HepG2 (cell line): ENCODE measurements around the gene PTPRN. TPM values are rescaled to one million over a fixed set of nuclear protein-coding genes. Genes with fewer than 3 reads are reported as not detected.
A peak's percentile ranks its signal among the peaks of the same experiment; 100 is the strongest.

Experiments
- ARNTL ChIP-seq: sonication (generic); formaldehyde crosslinking; IDR thresholded peaks from 2 replicates; pipeline ENCODE4 v1.4.0; 2020; ENCODE audit warnings: mild to moderate bottlenecking, missing genetic modification reagents
- BATF2 ChIP-seq: sonication (generic); formaldehyde crosslinking; IDR thresholded peaks from 2 replicates; pipeline ENCODE4 v1.8.0; 2022; ENCODE audit warnings: mild to moderate bottlenecking, missing genetic modification reagents, moderate library complexity
- DPF2 ChIP-seq: sonication (generic); formaldehyde crosslinking; IDR thresholded peaks from 2 replicates; pipeline ENCODE4 v1.4.0; 2020; ENCODE audit warnings: mild to moderate bottlenecking, low read depth, missing genetic modification reagents, borderline replicate concordance
- EED ChIP-seq: sonication (generic); formaldehyde crosslinking; IDR thresholded peaks from 2 replicates; pipeline ENCODE4 v1.5.0; 2020; ENCODE audit warnings: mild to moderate bottlenecking, missing genetic modification reagents
- HMGA1 ChIP-seq: sonication (generic); formaldehyde crosslinking; conservative IDR thresholded peaks from 2 replicates; pipeline ENCODE4 v1.4.0; 2020; ENCODE audit warnings: missing genetic modification reagents
- MYC ChIP-seq: sonication (generic); formaldehyde crosslinking; IDR thresholded peaks from 2 replicates; pipeline ENCODE4 v1.9.0; 2021; ENCODE audit warnings: missing genetic modification reagents, borderline replicate concordance
- NFRKB ChIP-seq: fragments of 450-650 bp; IDR thresholded peaks from 2 replicates; pipeline ENCODE4 v1.6.1; 2017
- PHF5A ChIP-seq: IDR thresholded peaks from one replicate; pipeline ENCODE4 v1.6.1; 2018; ENCODE audit warnings: low read depth, missing genetic modification reagents; ENCODE audit not compliant: unreplicated experiment
- PPARG ChIP-seq: conservative IDR thresholded peaks from 2 replicates; pipeline ENCODE4 v1.6.1; 2016; ENCODE audit warnings: missing biosample characterization, missing genetic modification reagents
- SMYD3 ChIP-seq: sonication (generic); formaldehyde crosslinking; IDR thresholded peaks from 2 replicates; pipeline ENCODE4 v1.8.1; 2023; ENCODE audit warnings: mild to moderate bottlenecking, missing genetic modification reagents
- TFAP4 ChIP-seq: sonication (generic); IDR thresholded peaks from 2 replicates; pipeline ENCODE4 v1.6.1; 2016; ENCODE audit warnings: low read depth, borderline replicate concordance
- ZBTB25 ChIP-seq: IDR thresholded peaks from 2 replicates; pipeline ENCODE4 v1.6.1; 2018; ENCODE audit warnings: missing genetic modification reagents
- ZFY ChIP-seq: sonication (generic); formaldehyde crosslinking; IDR thresholded peaks from 2 replicates; pipeline ENCODE4 v1.4.0; 2020; ENCODE audit warnings: missing genetic modification reagents
- ZIK1 ChIP-seq: sonication (generic); formaldehyde crosslinking; IDR thresholded peaks from 2 replicates; pipeline ENCODE4 v1.5.0; 2020; ENCODE audit warnings: mild to moderate bottlenecking, low read depth, missing genetic modification reagents, borderline replicate concordance
- ZMAT3 ChIP-seq: sonication (generic); formaldehyde crosslinking; conservative IDR thresholded peaks from 2 replicates; pipeline ENCODE4 v1.7.0; 2021; ENCODE audit warnings: missing genetic modification reagents
- ZNF142 ChIP-seq: sonication (generic); formaldehyde crosslinking; IDR thresholded peaks from 2 replicates; pipeline ENCODE4 v1.4.0; 2020; ENCODE audit warnings: missing genetic modification reagents
- ZNF232 ChIP-seq: sonication (generic); formaldehyde crosslinking; IDR thresholded peaks from 2 replicates; pipeline ENCODE4 v1.4.0; 2020; ENCODE audit warnings: missing genetic modification reagents, borderline replicate concordance
- ZNF329 ChIP-seq: sonication (generic); formaldehyde crosslinking; IDR thresholded peaks from 2 replicates; pipeline ENCODE4 v1.9.0; 2021; ENCODE audit warnings: low read depth, mild to moderate bottlenecking, missing genetic modification reagents
- ZNF333 ChIP-seq: sonication (generic); formaldehyde crosslinking; IDR thresholded peaks from 2 replicates; pipeline ENCODE4 v1.4.0; 2020; ENCODE audit warnings: mild to moderate bottlenecking, missing genetic modification reagents, borderline replicate concordance
- ZNF343 ChIP-seq: sonication (generic); formaldehyde crosslinking; IDR thresholded peaks from 2 replicates; pipeline ENCODE4 v1.4.0; 2020; ENCODE audit warnings: mild to moderate bottlenecking, missing genetic modification reagents
- ZNF362 ChIP-seq: sonication (generic); formaldehyde crosslinking; IDR thresholded peaks from 2 replicates; pipeline ENCODE4 v1.4.0; 2020; ENCODE audit warnings: missing genetic modification reagents, mild to moderate bottlenecking, borderline replicate concordance
- polyA plus RNA-seq, 8 experiments: library from polyadenylated mRNA; depleted of rRNA in 3 of 8; stranded (reverse) in 7 of 8; unstranded in 1 of 8; fragments of >200 nt; fragmentation: Illumina TruSeq in 4 of 8; extraction: Trizol in 4 of 8; gene quantifications; 2 replicates each; pipeline versions ENCODE4 v1.2.1 to v1.2.3, GENCODE V29; 2011 to 2016; ENCODE audit warnings: low read depth in 4 of 8, missing spikeins in 1 of 8, mixed read lengths in 1 of 8; ENCODE audit not compliant: insufficient read depth in 1 of 8
- total RNA-seq, 5 experiments: library from RNA; depleted of rRNA; stranded (reverse); fragments of >200 nt; fragmentation: Illumina TruSeq; extraction: Trizol; gene quantifications; 2 replicates each; pipeline ENCODE4 v1.2.3, GENCODE V29; 2016; ENCODE audit warnings: low read depth in 1 of 5

PTPRN gene
- total and polyA plus RNA-seq, 2 of the 13 experiments (the other 11 are each of a cell fraction or from before 2014, with no cell fraction given): 0.26 TPM; not detected in 1

- TF ChIP-seq BATF2 (no peak), ZNF329 (CRISPR knock-in tag) (no peak), HMGA1 (CRISPR knock-in tag) (no peak), ZIK1 (CRISPR knock-in tag) (no peak), ZNF333 (CRISPR knock-in tag) (0 out of 2 replicates have a peak, but pooled peaks have one; percentile 12), SMYD3 (CRISPR knock-in tag) (no peak), ZNF142 (no peak), PPARG (CRISPR knock-in tag) (no peak), TFAP4 (no peak), ZFY (peak; percentile 45; the same call in 1 of the 2 replicates), ZNF362 (CRISPR knock-in tag) (no peak), MYC (CRISPR knock-in tag) (peak; percentile 69; the same call in 1 of the 2 replicates), PHF5A (no peak), ZMAT3 (0 out of 2 replicates have a peak, but pooled peaks have one; percentile 38), ZBTB25 (no peak), NFRKB (no peak), DPF2 (no peak), ARNTL (CRISPR knock-in tag) (peak; percentile 57; the same call in 1 of the 2 replicates), ZNF232 (CRISPR knock-in tag) (no peak), EED (no peak), ZNF343 (CRISPR knock-in tag) (no peak)
Observed at GRCh38 chr2:219269362-219270054, 39.7 kb downstream of the PTPRN start (continued).
